GM06990 (cell line): ENCODE measurements around the gene PATJ.
"Not testable (repeated sequence)": the region's sequence is repeated elsewhere in the genome, so short reads cannot be mapped to it uniquely, and the experiment has no call there.

Experiments
- DNase-seq: peaks from one replicate; pipeline ENCODE4 v3.0.0-alpha.2; 2011; ENCODE audit not compliant: insufficient read length; ENCODE audit errors: extremely low read depth
- H3K27me3 ChIP-seq: replicated peaks from 2 replicates; pipeline ENCODE4 v1.6.0; 2011; ENCODE audit warnings: low read length; ENCODE audit not compliant: control insufficient read depth, insufficient read depth
- H3K36me3 ChIP-seq: 2 replicates; pipeline ENCODE4 v1.5.1; 2011; ENCODE audit warnings: low read length; ENCODE audit not compliant: control insufficient read depth, insufficient read depth
- H3K4me3 ChIP-seq: replicated peaks from 2 replicates; pipeline ENCODE4 v1.5.1; 2011; ENCODE audit warnings: low read depth, mild to moderate bottlenecking, control low read depth, low read length
- TF ChIP-seq, protein P1 (sequence below): IDR thresholded peaks from 2 replicates; pipeline ENCODE4 v1.5.1; 2011; ENCODE audit warnings: low read length, control low read depth, mild to moderate bottlenecking, inconsistent platforms; ENCODE audit not compliant: insufficient read depth, poor library complexity, severe bottlenecking

The PATJ gene

DNA sequence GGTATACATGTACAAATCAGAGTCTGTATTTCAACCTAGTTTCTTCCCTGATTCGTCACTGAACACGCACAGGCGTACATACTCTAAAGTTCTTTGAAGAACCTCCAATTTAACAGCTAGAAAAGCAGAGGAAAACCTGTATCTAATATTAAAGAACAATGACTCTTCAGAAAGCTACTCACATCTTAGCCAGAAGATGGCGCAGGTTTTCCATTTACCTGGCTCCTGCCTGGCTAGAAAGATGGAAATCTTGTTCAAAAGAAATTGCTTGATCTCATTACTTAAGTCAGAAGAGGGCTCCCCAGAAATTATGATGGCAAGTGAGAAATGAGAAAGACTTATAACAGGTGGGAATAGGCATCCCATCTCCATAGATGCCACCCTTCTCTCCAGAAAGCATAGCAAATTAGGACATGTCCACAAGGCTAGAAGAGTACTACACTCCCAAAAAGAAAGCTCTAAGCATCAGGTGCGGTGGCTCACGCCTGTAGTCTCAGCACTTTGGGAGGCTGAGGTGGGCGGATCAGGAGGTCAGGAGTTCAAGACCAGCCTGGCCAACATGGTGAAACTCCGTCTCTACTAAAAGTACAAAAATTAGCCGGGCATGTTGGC lies 433.4 kb downstream of the PATJ start:
- DNase-seq, result no peak
- H3K4me3 ChIP-seq, result no peak overlapping the region
- TF ChIP-seq, protein P1, sequence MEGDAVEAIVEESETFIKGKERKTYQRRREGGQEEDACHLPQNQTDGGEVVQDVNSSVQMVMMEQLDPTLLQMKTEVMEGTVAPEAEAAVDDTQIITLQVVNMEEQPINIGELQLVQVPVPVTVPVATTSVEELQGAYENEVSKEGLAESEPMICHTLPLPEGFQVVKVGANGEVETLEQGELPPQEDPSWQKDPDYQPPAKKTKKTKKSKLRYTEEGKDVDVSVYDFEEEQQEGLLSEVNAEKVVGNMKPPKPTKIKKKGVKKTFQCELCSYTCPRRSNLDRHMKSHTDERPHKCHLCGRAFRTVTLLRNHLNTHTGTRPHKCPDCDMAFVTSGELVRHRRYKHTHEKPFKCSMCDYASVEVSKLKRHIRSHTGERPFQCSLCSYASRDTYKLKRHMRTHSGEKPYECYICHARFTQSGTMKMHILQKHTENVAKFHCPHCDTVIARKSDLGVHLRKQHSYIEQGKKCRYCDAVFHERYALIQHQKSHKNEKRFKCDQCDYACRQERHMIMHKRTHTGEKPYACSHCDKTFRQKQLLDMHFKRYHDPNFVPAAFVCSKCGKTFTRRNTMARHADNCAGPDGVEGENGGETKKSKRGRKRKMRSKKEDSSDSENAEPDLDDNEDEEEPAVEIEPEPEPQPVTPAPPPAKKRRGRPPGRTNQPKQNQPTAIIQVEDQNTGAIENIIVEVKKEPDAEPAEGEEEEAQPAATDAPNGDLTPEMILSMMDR, result peak; percentile 74
- no peaks in the 10 kb centered on the region for H3K36me3 ChIP-seq
- no peaks in the 10 kb centered on the region; the same call in 1 of the 2 replicates for H3K27me3 ChIP-seq

- Histone ChIP-seq H3K27me3 (no peaks in the 10 kb centered on the region), H3K36me3 (no peaks in the 10 kb centered on the region), H3K4me3 (no peak overlapping the region)
- no peak for DNase-seq
- TF ChIP-seq, protein P1, result no peak
These were observed 434.5 kb downstream of the PATJ start for GRCh38 chr1:62176597-62177312.

GRCh38 chr1:62177621-62178020 lies 435.3 kb downstream of the PATJ start:
- H3K27me3 ChIP-seq, result no peaks in the 10 kb centered on the region
- TF ChIP-seq, protein P1, result no peak
- H3K4me3 ChIP-seq, result no peak overlapping the region
- DNase-seq, result no peak
- H3K36me3 ChIP-seq, result no peaks in the 10 kb centered on the region

GRCh38 chr1:62178372-62178771 lies 436.1 kb downstream of the PATJ start:
- Histone ChIP-seq H3K4me3 (no peak overlapping the region), H3K27me3 (no peaks in the 10 kb centered on the region), H3K36me3 (no peaks in the 10 kb centered on the region)
- DNase-seq, result no peak
- TF ChIP-seq, protein P1, result no peak

- DNase-seq, H3K27me3 ChIP-seq, H3K4me3 ChIP-seq, H3K36me3 ChIP-seq: not testable (repeated sequence)
These were observed 437.8 kb downstream of the PATJ start for GRCh38 chr1:62180054-62180453.

GRCh38 chr1:62180639-62181038 lies 438.4 kb downstream of the PATJ start:
- no peak for DNase-seq
- no peak overlapping the region for H3K4me3 ChIP-seq
- no peaks in the 10 kb centered on the region for H3K36me3 ChIP-seq
- TF ChIP-seq, protein P1, result no peak
- no peaks in the 10 kb centered on the region for H3K27me3 ChIP-seq
